Gastrocnemius medialis (tissue), 4 donors: ENCODE measurements around the gene EVX2. TPM values are rescaled to one million over a fixed set of nuclear protein-coding genes. Genes with fewer than 3 reads are reported as not detected.

Experiments used
- ATAC-seq, 2 donors: fragments of 150-250 bp; one replicate each; pipeline ENCODE4 v1.9.1; 2016
- DNase-seq, 2 donors: peaks; one replicate each; pipeline ENCODE4 v3.0.0-alpha.2; 2019
- H3K27ac ChIP-seq, 4 donors: fragments of 200-600 bp; sonication (generic); 1 replicate in 1 of 4; 2 replicates in 3 of 4; pipeline ENCODE4 v1.5.1; 2016 to 2018; ENCODE audit warnings: mild to moderate bottlenecking in 2 of 4, moderate library complexity in 1 of 4
- H3K27me3 ChIP-seq, 3 donors: fragments of 200-600 bp; sonication (generic) in 2 of 3; 1 replicate in 1 of 3; 2 replicates in 2 of 3; pipeline versions ENCODE4 v1.5.1 to v1.6.0; 2016 to 2019; ENCODE audit warnings: mild to moderate bottlenecking in 1 of 3, moderate library complexity in 1 of 3
- H3K36me3 ChIP-seq, 2 donors: fragments of 200-600 bp; sonication (generic) in 1 of 2; one replicate each; pipeline ENCODE4 v1.5.1; 2017 to 2018
- H3K4me1 ChIP-seq, 2 donors: fragments of 200-600 bp; sonication (generic) in 1 of 2; one replicate each; pipeline ENCODE4 v1.5.1; 2016 to 2017; ENCODE audit warnings: mild to moderate bottlenecking in 2 of 2
- H3K4me3 ChIP-seq, 4 donors: fragments of 200-600 bp; sonication (generic) in 3 of 4; 1 replicate in 1 of 4; 2 replicates in 3 of 4; pipeline ENCODE4 v1.5.1; 2016 to 2019; ENCODE audit warnings: mild to moderate bottlenecking in 2 of 4
- H3K9me3 ChIP-seq, 3 donors: fragments of 200-600 bp; sonication (generic) in 2 of 3; 1 replicate in 1 of 3; 2 replicates in 2 of 3; pipeline ENCODE4 v1.5.1; 2016 to 2019
- CTCF ChIP-seq, 5 experiments: fragments of 450-650 bp in 3 of 5; fragments of 200-600 bp in 2 of 5; sonication (generic) in 2 of 5; IDR thresholded peaks in 4 of 5; conservative IDR thresholded peaks in 1 of 5; 1 replicate in 4 of 5; 2 replicates in 1 of 5; pipeline ENCODE4 v1.5.1; 2016 to 2019; ENCODE audit warnings: antibody characterized with exemption in 5 of 5, mild to moderate bottlenecking in 3 of 5, moderate library complexity in 3 of 5
- POLR2A ChIP-seq, 2 donors: fragments of 450-650 bp; IDR thresholded peaks; one replicate each; pipeline ENCODE4 v1.6.1; 2017; ENCODE audit warnings: antibody characterized with exemption in 2 of 2, mild to moderate bottlenecking in 2 of 2, moderate library complexity in 2 of 2
- in situ Hi-C, 4 donors: fragments of 200-750 bp; cut with MboI; loops; one replicate each; pipeline versions ENCODE4 v1.15.0 to v1.8.0; 2017; ENCODE audit warnings: low sequenced_read_pairs in 4 of 4
- intact Hi-C: fragments of 100-400 bp; cut with DNase I; formaldehyde crosslinking; loops from one replicate; pipeline ENCODE4 v1.15.1; 2023; ENCODE audit warnings: low total_unique reads
- total RNA-seq, 4 donors: library from RNA; depleted of rRNA; stranded (reverse); fragments of >200 nt; gene quantifications; one replicate each; pipeline versions ENCODE4 v1.1.0 to v1.2.3, GENCODE V29; 2016

Gene EVX2
- total RNA-seq, 4 donors from 2014 or later = not detected

- intact Hi-C loops = no loop called here
- H3K4me1 ChIP-seq = peaks cover 6 to 14% of the 10 kb centered on the region in 2 donors
- peaks cover 96 to 98% (median 97%) of the 10 kb centered on the region in 3 donors for H3K27me3 ChIP-seq
- TF ChIP-seq POLR2A (IDR thresholded peaks at IDR 0.05) (no peak), CTCF (IDR thresholded peaks at IDR 0.05 in 4 of 5, conservative IDR thresholded peaks at IDR 0.05 in 1 of 5) (peak; percentile 23 to 86 (median 61))
- H3K9me3 ChIP-seq = no peaks in the 10 kb centered on the region
- no peak overlapping the region for H3K27ac ChIP-seq
- in situ Hi-C loops = loop anchor here in 2 of 4 donors (25.0 kb wide), 1 partner anchor 726 kb away; no protein-coding TSS in a partner anchor
- no peaks in the 10 kb centered on the region for H3K36me3 ChIP-seq
- peak overlapping the region in 3 of 4 donors; percentile 5 to 30 (median 27) for H3K4me3 ChIP-seq
- peak; percentile 63 to 71 for ATAC-seq
- peak in 1 of 2 donors; percentile 34 for DNase-seq
Measured at GRCh38 chr2:176088048-176088936, 4.5 kb upstream of the EVX2 start.

GRCh38 chr2:176087330-176088047 is 3.7 kb upstream of the EVX2 start:
- H3K4me3 ChIP-seq = no peak overlapping the region
- no peaks in the 10 kb centered on the region for H3K36me3 ChIP-seq
- peaks cover 3 to 19% of the 10 kb centered on the region in 2 donors for H3K4me1 ChIP-seq
- intact Hi-C loops = no loop called here
- H3K27me3 ChIP-seq = peaks cover 97 to 98% (median 97%) of the 10 kb centered on the region in 3 donors
- no peak for TF ChIP-seq CTCF (IDR thresholded peaks at IDR 0.05 in 4 of 5, conservative IDR thresholded peaks at IDR 0.05 in 1 of 5)
- TF ChIP-seq POLR2A (IDR thresholded peaks at IDR 0.05) = no peak
- no peak for DNase-seq
- ATAC-seq = no peak
- no peak overlapping the region for H3K27ac ChIP-seq
- H3K9me3 ChIP-seq = no peaks in the 10 kb centered on the region
- in situ Hi-C loops = loop anchor here in 2 of 4 donors (25.0 kb wide), 1 partner anchor 725 kb away; no protein-coding TSS in a partner anchor

GRCh38 chr2:176085861-176086771 is 2.4 kb upstream of the EVX2 start:
- Histone ChIP-seq H3K27me3 (peaks cover 97 to 100% (median 97%) of the 10 kb centered on the region in 3 donors), H3K27ac (no peak overlapping the region), H3K9me3 (no peaks in the 10 kb centered on the region), H3K4me3 (peak overlapping the region in 3 of 4 donors; percentile 13 to 31 (median 28)), H3K4me1 (peaks cover 3 to 19% of the 10 kb centered on the region in 2 donors), H3K36me3 (no peaks in the 10 kb centered on the region)
- ATAC-seq (no peak), DNase-seq (no peak)
- no peak for TF ChIP-seq POLR2A (IDR thresholded peaks at IDR 0.05)
- peak in 4 of 5 experiments; percentile 29 to 54 (median 46) for TF ChIP-seq CTCF (IDR thresholded peaks at IDR 0.05 in 4 of 5, conservative IDR thresholded peaks at IDR 0.05 in 1 of 5)
- intact Hi-C loops = loop anchor here (1.0 kb wide), 1 partner anchor 396 kb away; no protein-coding TSS in a partner anchor
- in situ Hi-C loops = loop anchor here in 2 of 4 donors (25.0 kb wide), 1 partner anchor 724 kb away; no protein-coding TSS in a partner anchor
